NCI-H2107 treated with DMSO at 0.1 percent for 48 hours (cell line): Measurements from ENCODE around the gene KCNIP2.

Source experiments
- DNase-seq: peaks from one replicate; lab custom pipeline; 2025; ENCODE audit not compliant: unreplicated experiment; lab: John Stamatoyannopoulos, UW

The KCNIP2 gene

GRCh38 chr10:101843032-101844021 is at the start of gene KCNIP2:
KCNIP2 (minus strand) TSS chr10:101843800; CDS start chr10:101843568, 232 bp downstream.
- peak; percentile 37 for DNase-seq

- DNase-seq: no peak
These were observed 49.3 kb upstream of the KCNIP2 start for GRCh38 chr10:101892782-101893391.

GRCh38 chr10:101889256-101890210 is 45.9 kb upstream of the KCNIP2 start:
- peak; percentile 27 for DNase-seq

- no peak for DNase-seq
These were observed 44.8 kb upstream of the KCNIP2 start for GRCh38 chr10:101888251-101888949.

- no peak for DNase-seq
These were observed 44.2 kb upstream of the KCNIP2 start for GRCh38 chr10:101887775-101888174.

GRCh38 chr10:101886521-101887312 is 43.1 kb upstream of the KCNIP2 start:
- DNase-seq: no peak

- DNase-seq: no peak
These were observed 37.6 kb upstream of the KCNIP2 start for GRCh38 chr10:101881036-101881774.

- no peak for DNase-seq
These were observed 36.6 kb upstream of the KCNIP2 start for GRCh38 chr10:101880232-101880573.

- no peak for DNase-seq
These were observed 36.0 kb upstream of the KCNIP2 start for GRCh38 chr10:101879456-101880231.

GRCh38 chr10:101878869-101879268 is 35.3 kb upstream of the KCNIP2 start:
- no peak for DNase-seq

- no peak for DNase-seq
These were observed 31.6 kb upstream of the KCNIP2 start for GRCh38 chr10:101875068-101875688.

GRCh38 chr10:101874252-101874651 is 30.7 kb upstream of the KCNIP2 start:
- no peak for DNase-seq

GRCh38 chr10:101867931-101868330 is 24.3 kb upstream of the KCNIP2 start:
- DNase-seq: no peak

GRCh38 chr10:101859530-101859929 is 15.9 kb upstream of the KCNIP2 start:
- DNase-seq: no peak

- DNase-seq: no peak
These were observed 15.3 kb upstream of the KCNIP2 start for GRCh38 chr10:101858723-101859500.

- no peak for DNase-seq
These were observed 14.3 kb upstream of the KCNIP2 start for GRCh38 chr10:101857802-101858476.
